HCT116 (cell line): ENCODE results near the gene SLC7A1.

ENCODE experiments used
- EZH2 ChIP-seq: fragments of 200-600 bp; sonication (generic); IDR thresholded peaks from 2 replicates; pipeline ENCODE4 v1.6.1; 2017; ENCODE audit warnings: antibody characterized with exemption, mixed run types
- JUND ChIP-seq: IDR thresholded peaks from 2 replicates; pipeline ENCODE4 v1.6.1; 2012
- POLR2AphosphoS5 ChIP-seq: IDR thresholded peaks from 2 replicates; pipeline ENCODE4 v1.6.1; 2011; ENCODE audit warnings: mild to moderate bottlenecking, low read depth, low read length, moderate library complexity
- RAD21 ChIP-seq: IDR thresholded peaks from 2 replicates; pipeline ENCODE4 v1.6.1; 2012; ENCODE audit warnings: low read depth, mild to moderate bottlenecking
- SIN3A ChIP-seq: IDR thresholded peaks from 2 replicates; pipeline ENCODE4 v1.6.1; 2012; ENCODE audit warnings: low read depth
- YY1 ChIP-seq: IDR thresholded peaks from 2 replicates; pipeline ENCODE4 v1.6.1; 2011; ENCODE audit warnings: low read length, low read depth, moderate library complexity, mild to moderate bottlenecking; ENCODE audit not compliant: insufficient replicate concordance; ENCODE audit errors: extremely low read depth
- ZNF274 ChIP-seq: fragments of 200-500 bp; sonication (Bioruptor generic); IDR thresholded peaks from 2 replicates; pipeline ENCODE4 v1.6.1; 2014; ENCODE audit warnings: mild to moderate bottlenecking, low read depth, low read length, inconsistent platforms
- TF ChIP-seq, protein P1 (sequence below), 3 experiments: fragments of 200-600 bp in 1 of 3; sonication (generic) in 1 of 3; IDR thresholded peaks in 2 of 3; conservative IDR thresholded peaks in 1 of 3; 2 replicates each; pipeline ENCODE4 v1.5.1; 2012 to 2017; ENCODE audit warnings: low read depth in 2 of 3, low read length in 2 of 3, antibody characterized with exemption in 1 of 3, borderline replicate concordance in 1 of 3, control low read depth in 1 of 3, mild to moderate bottlenecking in 1 of 3, mixed read lengths in 1 of 3, mixed run types in 1 of 3, moderate library complexity in 1 of 3; ENCODE audit not compliant: insufficient read depth in 1 of 3
- TF ChIP-seq, protein P2 (sequence below): IDR thresholded peaks from 2 replicates; pipeline ENCODE4 v1.6.1; 2012; ENCODE audit warnings: low read depth
- TF ChIP-seq, protein P3 (sequence below): IDR thresholded peaks from 2 replicates; pipeline ENCODE4 v1.6.1; 2012

- TF ChIP-seq EZH2 (no peak), RAD21 (no peak), POLR2AphosphoS5 (no peak), JUND (no peak), YY1 (no peak), ZNF274 (no peak), SIN3A (no peak)
- TF ChIP-seq, protein P1, sequence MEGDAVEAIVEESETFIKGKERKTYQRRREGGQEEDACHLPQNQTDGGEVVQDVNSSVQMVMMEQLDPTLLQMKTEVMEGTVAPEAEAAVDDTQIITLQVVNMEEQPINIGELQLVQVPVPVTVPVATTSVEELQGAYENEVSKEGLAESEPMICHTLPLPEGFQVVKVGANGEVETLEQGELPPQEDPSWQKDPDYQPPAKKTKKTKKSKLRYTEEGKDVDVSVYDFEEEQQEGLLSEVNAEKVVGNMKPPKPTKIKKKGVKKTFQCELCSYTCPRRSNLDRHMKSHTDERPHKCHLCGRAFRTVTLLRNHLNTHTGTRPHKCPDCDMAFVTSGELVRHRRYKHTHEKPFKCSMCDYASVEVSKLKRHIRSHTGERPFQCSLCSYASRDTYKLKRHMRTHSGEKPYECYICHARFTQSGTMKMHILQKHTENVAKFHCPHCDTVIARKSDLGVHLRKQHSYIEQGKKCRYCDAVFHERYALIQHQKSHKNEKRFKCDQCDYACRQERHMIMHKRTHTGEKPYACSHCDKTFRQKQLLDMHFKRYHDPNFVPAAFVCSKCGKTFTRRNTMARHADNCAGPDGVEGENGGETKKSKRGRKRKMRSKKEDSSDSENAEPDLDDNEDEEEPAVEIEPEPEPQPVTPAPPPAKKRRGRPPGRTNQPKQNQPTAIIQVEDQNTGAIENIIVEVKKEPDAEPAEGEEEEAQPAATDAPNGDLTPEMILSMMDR (IDR thresholded peaks at IDR 0.05 in 2 of 3, conservative IDR thresholded peaks at IDR 0.05 in 1 of 3; ENCODE audit: borderline replicate concordance in 1 of 3, insufficient read depth in 1 of 3, low read depth in 2 of 3, low read length in 2 of 3) = no peak
- TF ChIP-seq, protein P2, sequence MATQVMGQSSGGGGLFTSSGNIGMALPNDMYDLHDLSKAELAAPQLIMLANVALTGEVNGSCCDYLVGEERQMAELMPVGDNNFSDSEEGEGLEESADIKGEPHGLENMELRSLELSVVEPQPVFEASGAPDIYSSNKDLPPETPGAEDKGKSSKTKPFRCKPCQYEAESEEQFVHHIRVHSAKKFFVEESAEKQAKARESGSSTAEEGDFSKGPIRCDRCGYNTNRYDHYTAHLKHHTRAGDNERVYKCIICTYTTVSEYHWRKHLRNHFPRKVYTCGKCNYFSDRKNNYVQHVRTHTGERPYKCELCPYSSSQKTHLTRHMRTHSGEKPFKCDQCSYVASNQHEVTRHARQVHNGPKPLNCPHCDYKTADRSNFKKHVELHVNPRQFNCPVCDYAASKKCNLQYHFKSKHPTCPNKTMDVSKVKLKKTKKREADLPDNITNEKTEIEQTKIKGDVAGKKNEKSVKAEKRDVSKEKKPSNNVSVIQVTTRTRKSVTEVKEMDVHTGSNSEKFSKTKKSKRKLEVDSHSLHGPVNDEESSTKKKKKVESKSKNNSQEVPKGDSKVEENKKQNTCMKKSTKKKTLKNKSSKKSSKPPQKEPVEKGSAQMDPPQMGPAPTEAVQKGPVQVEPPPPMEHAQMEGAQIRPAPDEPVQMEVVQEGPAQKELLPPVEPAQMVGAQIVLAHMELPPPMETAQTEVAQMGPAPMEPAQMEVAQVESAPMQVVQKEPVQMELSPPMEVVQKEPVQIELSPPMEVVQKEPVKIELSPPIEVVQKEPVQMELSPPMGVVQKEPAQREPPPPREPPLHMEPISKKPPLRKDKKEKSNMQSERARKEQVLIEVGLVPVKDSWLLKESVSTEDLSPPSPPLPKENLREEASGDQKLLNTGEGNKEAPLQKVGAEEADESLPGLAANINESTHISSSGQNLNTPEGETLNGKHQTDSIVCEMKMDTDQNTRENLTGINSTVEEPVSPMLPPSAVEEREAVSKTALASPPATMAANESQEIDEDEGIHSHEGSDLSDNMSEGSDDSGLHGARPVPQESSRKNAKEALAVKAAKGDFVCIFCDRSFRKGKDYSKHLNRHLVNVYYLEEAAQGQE = no peak
- TF ChIP-seq, protein P3, sequence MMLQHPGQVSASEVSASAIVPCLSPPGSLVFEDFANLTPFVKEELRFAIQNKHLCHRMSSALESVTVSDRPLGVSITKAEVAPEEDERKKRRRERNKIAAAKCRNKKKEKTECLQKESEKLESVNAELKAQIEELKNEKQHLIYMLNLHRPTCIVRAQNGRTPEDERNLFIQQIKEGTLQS = no peak
Observed at GRCh38 chr13:29483623-29484022, 111.9 kb downstream of the SLC7A1 start.
